Left lung (tissue), 10 donors: ENCODE results near the gene PHACTR3. TPM values are rescaled to one million over a fixed set of nuclear protein-coding genes. Genes with fewer than 3 reads are reported as not detected.

Experiments used
- ATAC-seq: fragments of 200-7000 bp; cut with Tn5 transposase; one replicate; pipeline ENCODE4 v1.9.1; 2020; ENCODE audit warnings: moderate library complexity
- DNase-seq, 4 donors: peaks; one replicate each; pipeline ENCODE4 v3.0.0-alpha.2; 2013 to 2020
- H3K27ac ChIP-seq, 2 donors: fragments of 200-600 bp; sonication (generic) in 1 of 2; one replicate each; pipeline versions ENCODE4 v1.5.0 to v1.8.0; 2020 to 2021
- H3K27me3 ChIP-seq, 2 donors: fragments of 200-600 bp; sonication (generic) in 1 of 2; one replicate each; pipeline versions ENCODE4 v1.5.0 to v1.8.0; 2020 to 2021
- H3K36me3 ChIP-seq, 2 donors: fragments of 200-600 bp; sonication (generic) in 1 of 2; one replicate each; pipeline versions ENCODE4 v1.5.0 to v1.8.0; 2020 to 2021
- H3K4me1 ChIP-seq, 2 donors: fragments of 200-600 bp; one replicate each; pipeline ENCODE4 v1.8.0; 2021
- H3K4me3 ChIP-seq, 2 donors: fragments of 200-600 bp; sonication (generic) in 1 of 2; one replicate each; pipeline versions ENCODE4 v1.5.0 to v1.8.0; 2020 to 2021; ENCODE audit warnings: mild to moderate bottlenecking in 1 of 2
- H3K9me3 ChIP-seq, 2 donors: fragments of 200-600 bp; sonication (generic) in 1 of 2; one replicate each; pipeline versions ENCODE4 v1.5.0 to v1.8.0; 2020 to 2021
- CTCF ChIP-seq, 2 donors: fragments of 200-600 bp; sonication (generic) in 1 of 2; IDR thresholded peaks; one replicate each; pipeline versions ENCODE4 v1.5.0 to v1.8.0; 2021; ENCODE audit warnings: antibody characterized with exemption in 2 of 2
- intact Hi-C, 2 donors: fragments of 100-400 bp; cut with DNase I; formaldehyde crosslinking; loops; one replicate each; pipeline versions ENCODE4 v1.11.2 to v1.14.2; 2022
- polyA plus RNA-seq, 6 donors: library from polyadenylated mRNA; unstranded; fragments of 120-200 nt; gene quantifications; one replicate each; pipeline ENCODE4 v1.2.1, GENCODE V29; 2013; ENCODE audit not compliant: insufficient read length in 6 of 6
- total RNA-seq, 2 donors: library from RNA; stranded (reverse); fragmentation: NEBNext Ultra II Directional; extraction: Animal tissue kit (Norgen Biotek cat#: 25700); gene quantifications; one replicate each; pipeline ENCODE4 v1.2.1, GENCODE V29; 2021
- donor health status: DM: no; HTN: yes; CAD: no.
- donor health status: DM: no; HTN: no; CAD: no.

Gene PHACTR3
- total and polyA plus RNA-seq, 8 donors, result 3.5 to 14.5 (median 4.4) TPM

- H3K27ac ChIP-seq, result no peak overlapping the region
- no peak for ATAC-seq
- no peaks in the 10 kb centered on the region for H3K9me3 ChIP-seq
- no peaks in the 10 kb centered on the region for H3K36me3 ChIP-seq
- H3K27me3 ChIP-seq, result peaks cover 0 to 93% of the 10 kb centered on the region in 2 donors
- intact Hi-C loops, result no loop called here
- DNase-seq, result no peak
- H3K4me3 ChIP-seq, result no peak overlapping the region
- H3K4me1 ChIP-seq, result no peaks in the 10 kb centered on the region
- TF ChIP-seq CTCF (IDR thresholded peaks at IDR 0.05), result no peak
These were observed 141.8 kb downstream of the PHACTR3 start for GRCh38 chr20:59746155-59746554.

GRCh38 chr20:59747671-59748515 lies 143.6 kb downstream of the PHACTR3 start:
- no peak for TF ChIP-seq CTCF (IDR thresholded peaks at IDR 0.05)
- Histone ChIP-seq H3K4me1 (peaks cover 4 to 10% of the 10 kb centered on the region in 2 donors), H3K4me3 (no peak overlapping the region), H3K9me3 (no peaks in the 10 kb centered on the region), H3K27me3 (peaks cover 0 to 95% of the 10 kb centered on the region in 2 donors), H3K36me3 (no peaks in the 10 kb centered on the region), H3K27ac (no peak overlapping the region)
- DNase-seq (no peak), ATAC-seq (no peak)
- intact Hi-C loops, result no loop called here

GRCh38 chr20:59748619-59749191 lies 144.4 kb downstream of the PHACTR3 start:
- H3K36me3 ChIP-seq, result no peaks in the 10 kb centered on the region
- H3K27ac ChIP-seq, result peak overlapping the region in 1 of 2 donors; percentile 56
- DNase-seq (peak in 2 of 4 donors; percentile 34 to 58), ATAC-seq (peak; percentile 10)
- H3K9me3 ChIP-seq, result no peaks in the 10 kb centered on the region
- intact Hi-C loops, result no loop called here
- peaks cover 4 to 15% of the 10 kb centered on the region in 2 donors for H3K4me1 ChIP-seq
- H3K4me3 ChIP-seq, result no peak overlapping the region
- TF ChIP-seq CTCF (IDR thresholded peaks at IDR 0.05), result no peak
- peaks cover 0 to 95% of the 10 kb centered on the region in 2 donors for H3K27me3 ChIP-seq

- H3K27me3 ChIP-seq, result peaks cover 0 to 95% of the 10 kb centered on the region in 2 donors
- no peak overlapping the region for H3K4me3 ChIP-seq
- peaks cover 4 to 15% of the 10 kb centered on the region in 2 donors for H3K4me1 ChIP-seq
- ATAC-seq (no peak), DNase-seq (peak in 1 of 4 donors; percentile 36)
- no peak for TF ChIP-seq CTCF (IDR thresholded peaks at IDR 0.05)
- H3K36me3 ChIP-seq, result no peaks in the 10 kb centered on the region
- intact Hi-C loops, result no loop called here
- H3K27ac ChIP-seq, result peak overlapping the region in 1 of 2 donors; percentile 56
- no peaks in the 10 kb centered on the region for H3K9me3 ChIP-seq
These were observed 145.0 kb downstream of the PHACTR3 start for GRCh38 chr20:59749301-59749700.

GRCh38 chr20:59750209-59750840 lies 146.0 kb downstream of the PHACTR3 start:
- DNase-seq, result no peak
- H3K4me3 ChIP-seq, result no peak overlapping the region
- H3K27me3 ChIP-seq, result peaks cover 0 to 95% of the 10 kb centered on the region in 2 donors
- TF ChIP-seq CTCF (IDR thresholded peaks at IDR 0.05), result no peak
- no peak overlapping the region for H3K27ac ChIP-seq
- intact Hi-C loops, result loop anchor here in 1 of 2 donors (10.0 kb wide), 1 partner anchor 176 kb away; no protein-coding TSS in a partner anchor
- ATAC-seq, result no peak
- H3K9me3 ChIP-seq, result no peaks in the 10 kb centered on the region
- H3K36me3 ChIP-seq, result no peaks in the 10 kb centered on the region
- H3K4me1 ChIP-seq, result peaks cover 4 to 15% of the 10 kb centered on the region in 2 donors
